HCT116 (cell line): Measurements from ENCODE around the gene LACC1. TPM values are rescaled to one million over a fixed set of nuclear protein-coding genes. Genes with fewer than 3 reads are reported as not detected.

Experiments used
- ATAC-seq: fragments of 200-7000 bp; cut with Tn5 transposase; 2 replicates; pipeline ENCODE4 v1.9.1; 2020; ENCODE audit warnings: mild to moderate bottlenecking, moderate library complexity
- BruUV-seq: library from RNA; stranded (reverse); fragments of 400-500 nt; replicated peaks from 2 replicates; lab custom pipeline; 2021; lab: Mats Ljungman, UMichigan
- CTCF ChIA-PET: fragments of 300-600 bp; sonication (Branson Sonifier 250); formaldehyde crosslinking; loops from one replicate; lab custom pipeline; 2021; ENCODE audit warnings: antibody characterized with exemption; lab: Charles Lee
- POLR2A ChIA-PET: fragments of 300-600, 350-600 bp; sonication (Branson Sonifier 250); formaldehyde crosslinking; loops from one replicate; lab custom pipeline; 2021; ENCODE audit warnings: antibody characterized with exemption; lab: Charles Lee
- RAD21 ChIA-PET, 2 experiments: fragments of 300-600 bp; sonication (Branson Sonifier 250); formaldehyde crosslinking; loops; one replicate each; lab custom pipeline; 2023; ENCODE audit warnings: low total read pairs in 2 of 2; ENCODE audit not compliant: uncharacterized antibody in 2 of 2, unreplicated experiment in 2 of 2, low non-redundant PET in 1 of 2; lab: Charles Lee
- DNase-seq: peaks from one replicate; pipeline ENCODE4 v3.0.0-alpha.2; 2010; ENCODE audit warnings: low read depth, low spot score
- H2AFZ ChIP-seq: fragments of 200-600 bp; shearing (Covaris generic), sonication (generic); 2 replicates; pipeline ENCODE4 v1.6.1; 2017; ENCODE audit warnings: low read depth, mixed run types, mixed read lengths, antibody characterized with exemption, low read length; ENCODE audit not compliant: poor library complexity, severe bottlenecking
- H3K27ac ChIP-seq: 2 replicates; pipeline ENCODE4 v1.5.1; 2012; ENCODE audit warnings: low read depth, low read length
- H3K27me3 ChIP-seq: fragments of 200-600 bp; sonication (generic); 2 replicates; pipeline ENCODE4 v1.6.1; 2016; ENCODE audit warnings: mixed run types, low read length, mixed read lengths; ENCODE audit not compliant: insufficient read depth
- H3K36me3 ChIP-seq, 2 experiments: fragments of 200-500 bp in 1 of 2; fragments of 200-600 bp in 1 of 2; sonication (Bioruptor generic) in 1 of 2; sonication (generic) in 1 of 2; 2 replicates each; pipeline versions ENCODE4 v1.5.1 to v1.6.1; 2014 to 2016; ENCODE audit warnings: low read length in 2 of 2, inconsistent platforms in 1 of 2, mixed read lengths in 1 of 2, mixed run types in 1 of 2; ENCODE audit not compliant: insufficient read depth in 2 of 2, control insufficient read depth in 1 of 2
- H3K4me1 ChIP-seq, 2 experiments: fragments of 200-600 bp in 1 of 2; sonication (generic) in 1 of 2; 2 replicates each; pipeline versions ENCODE4 v1.5.1 to v1.6.1; 2012 to 2017; ENCODE audit warnings: low read length in 2 of 2, inconsistent platforms in 1 of 2, mild to moderate bottlenecking in 1 of 2, mixed read lengths in 1 of 2, mixed run types in 1 of 2, moderate library complexity in 1 of 2; ENCODE audit not compliant: insufficient read depth in 2 of 2, control insufficient read depth in 1 of 2
- H3K4me2 ChIP-seq: fragments of 200-600 bp; sonication (generic); 2 replicates; pipeline ENCODE4 v1.6.1; 2017; ENCODE audit warnings: mixed run types, low read length, mixed read lengths
- H3K4me3 ChIP-seq, 2 experiments: fragments of 200-600 bp in 1 of 2; sonication (generic) in 1 of 2; replicated peaks in 1 of 2; 2 replicates each; pipeline ENCODE4 v1.5.1; 2011 to 2016; ENCODE audit warnings: low read length in 2 of 2, control low read depth in 1 of 2, low read depth in 1 of 2, mild to moderate bottlenecking in 1 of 2, mixed read lengths in 1 of 2, mixed run types in 1 of 2
- H3K79me2 ChIP-seq: fragments of 200-600 bp; sonication (generic); 2 replicates; pipeline ENCODE4 v1.6.1; 2017; ENCODE audit warnings: mild to moderate bottlenecking, mixed run types, low read length, moderate library complexity, mixed read lengths; ENCODE audit not compliant: insufficient read depth
- H3K9ac ChIP-seq: fragments of 200-600 bp; sonication (generic); 2 replicates; pipeline ENCODE4 v1.6.1; 2016; ENCODE audit warnings: low read length, mixed read lengths
- H3K9me2 ChIP-seq: fragments of 200-600 bp; sonication (generic), shearing (Covaris generic); 2 replicates; pipeline ENCODE4 v1.6.1; 2017; ENCODE audit warnings: mixed run types, mild to moderate bottlenecking, moderate library complexity; ENCODE audit not compliant: insufficient read depth
- H3K9me3 ChIP-seq, 2 experiments: fragments of 200-500 bp in 1 of 2; fragments of 200-600 bp in 1 of 2; sonication (Bioruptor generic) in 1 of 2; sonication (generic) in 1 of 2; 2 replicates each; pipeline ENCODE4 v1.6.1; 2014 to 2017; ENCODE audit warnings: low read length in 2 of 2, mixed read lengths in 2 of 2, inconsistent platforms in 1 of 2, low read depth in 1 of 2, mild to moderate bottlenecking in 1 of 2, mixed run types in 1 of 2, moderate library complexity in 1 of 2; ENCODE audit not compliant: control insufficient read depth in 1 of 2, insufficient read depth in 1 of 2
- H4K20me1 ChIP-seq: fragments of 200-600 bp; sonication (generic), shearing (Covaris generic); 2 replicates; pipeline ENCODE4 v1.6.1; 2017; ENCODE audit warnings: mixed run types, mild to moderate bottlenecking, moderate library complexity; ENCODE audit not compliant: insufficient read depth
- CBX3 ChIP-seq: IDR thresholded peaks from 2 replicates; pipeline ENCODE4 v1.6.1; 2012; ENCODE audit warnings: low read depth
- CTCF ChIP-seq, 3 experiments: fragments of 200-600 bp in 1 of 3; sonication (generic) in 1 of 3; IDR thresholded peaks in 2 of 3; conservative IDR thresholded peaks in 1 of 3; 2 replicates each; pipeline ENCODE4 v1.5.1; 2012 to 2017; ENCODE audit warnings: low read depth in 2 of 3, low read length in 2 of 3, antibody characterized with exemption in 1 of 3, borderline replicate concordance in 1 of 3, control low read depth in 1 of 3, mild to moderate bottlenecking in 1 of 3, mixed read lengths in 1 of 3, mixed run types in 1 of 3, moderate library complexity in 1 of 3; ENCODE audit not compliant: insufficient read depth in 1 of 3
- EGR1 ChIP-seq: IDR thresholded peaks from 2 replicates; pipeline ENCODE4 v1.6.1; 2012; ENCODE audit warnings: low read depth
- ELF1 ChIP-seq: IDR thresholded peaks from 2 replicates; pipeline ENCODE4 v1.6.1; 2012; ENCODE audit warnings: low read depth, borderline replicate concordance
- FOSL1 ChIP-seq: IDR thresholded peaks from 2 replicates; pipeline ENCODE4 v1.6.1; 2012; ENCODE audit warnings: low read depth
- JUND ChIP-seq: IDR thresholded peaks from 2 replicates; pipeline ENCODE4 v1.6.1; 2012
- MAX ChIP-seq: IDR thresholded peaks from 2 replicates; pipeline ENCODE4 v1.6.1; 2012
- REST ChIP-seq: IDR thresholded peaks from 2 replicates; pipeline ENCODE4 v1.6.1; 2012; ENCODE audit warnings: low read depth
- SIN3A ChIP-seq: IDR thresholded peaks from 2 replicates; pipeline ENCODE4 v1.6.1; 2012; ENCODE audit warnings: low read depth
- SP1 ChIP-seq: IDR thresholded peaks from 2 replicates; pipeline ENCODE4 v1.6.1; 2012; ENCODE audit warnings: low read depth
- TCF7L2 ChIP-seq: IDR thresholded peaks from 2 replicates; pipeline ENCODE4 v1.7.0; 2011; ENCODE audit warnings: borderline replicate concordance, inconsistent platforms; ENCODE audit not compliant: insufficient read depth, insufficient read length; ENCODE audit errors: extremely low read depth
- YY1 ChIP-seq: IDR thresholded peaks from 2 replicates; pipeline ENCODE4 v1.6.1; 2011; ENCODE audit warnings: low read length, low read depth, moderate library complexity, mild to moderate bottlenecking; ENCODE audit not compliant: insufficient replicate concordance; ENCODE audit errors: extremely low read depth
- ZNF274 ChIP-seq: fragments of 200-500 bp; sonication (Bioruptor generic); IDR thresholded peaks from 2 replicates; pipeline ENCODE4 v1.6.1; 2014; ENCODE audit warnings: mild to moderate bottlenecking, low read depth, low read length, inconsistent platforms
- intact Hi-C: fragments of 100-400 bp; cut with micrococcal nuclease; formaldehyde crosslinking; loops from 2 replicates; pipeline ENCODE4 v1.10.0; 2022
- total RNA-seq: library from RNA; stranded (reverse); gene quantifications from one replicate; pipeline ENCODE4 v1.2.1, GENCODE V29; 2021; ENCODE audit not compliant: unreplicated experiment

The LACC1 gene
- total RNA-seq, 1 experiment from 2014 or later = 2.6 TPM

DNA sequence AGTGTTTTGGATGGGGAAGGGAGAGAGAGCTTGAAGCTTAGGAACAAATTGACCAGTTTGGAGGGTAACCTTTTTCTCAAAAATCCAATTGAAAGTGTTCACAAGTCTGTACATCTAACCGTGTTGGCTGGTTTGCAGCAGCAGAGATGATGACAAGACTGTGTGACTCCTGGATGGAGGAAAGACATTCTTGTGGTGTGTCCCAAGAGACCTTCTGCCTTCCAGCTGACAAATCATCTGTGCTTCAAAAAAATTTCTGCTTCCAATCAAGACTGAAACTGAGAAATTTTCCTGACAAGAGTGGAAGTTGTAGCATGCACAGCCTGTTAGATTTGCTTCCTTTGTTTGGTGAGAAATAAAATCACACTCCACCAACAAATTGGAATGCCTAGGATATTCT is 56.2 kb downstream of the LACC1 start:
- Histone ChIP-seq H3K27ac (no peak overlapping the region), H3K9me2 (no peaks in the 10 kb centered on the region), H3K4me1 (no peaks in the 10 kb centered on the region), H3K9me3 (no peaks in the 10 kb centered on the region), H2AFZ (no peak overlapping the region), H3K79me2 (no peaks in the 10 kb centered on the region), H3K9ac (no peak overlapping the region), H4K20me1 (no peaks in the 10 kb centered on the region), H3K4me2 (no peak overlapping the region), H3K27me3 (no peaks in the 10 kb centered on the region), H3K36me3 (no peaks in the 10 kb centered on the region), H3K4me3 (no peak overlapping the region)
- ATAC-seq (no peak), DNase-seq (no peak)
- no peak for TF ChIP-seq CBX3
- TF ChIP-seq SIN3A = no peak
- TF ChIP-seq SP1 = no peak
- TF ChIP-seq YY1 = no peak
- no peak for TF ChIP-seq ZNF274
- TF ChIP-seq EGR1 = no peak
- no peak for TF ChIP-seq FOSL1
- no peak for TF ChIP-seq CTCF (IDR thresholded peaks at IDR 0.05 in 2 of 3, conservative IDR thresholded peaks at IDR 0.05 in 1 of 3; ENCODE audit: borderline replicate concordance in 1 of 3, insufficient read depth in 1 of 3, low read depth in 2 of 3, low read length in 2 of 3)
- TF ChIP-seq MAX = no peak
- TF ChIP-seq REST = no peak
- TF ChIP-seq ELF1 = no peak
- no peak for TF ChIP-seq JUND
- TF ChIP-seq TCF7L2 = no peak
- no TSS peak for BruUV-seq
- intact Hi-C loops = no loop called here
- CTCF ChIA-PET = interaction anchor here (1.5 kb wide), 1 partner anchor 28 kb away, joined by 3 read pairs; no protein-coding TSS in a partner anchor
- RAD21 ChIA-PET = no interaction called here
- POLR2A ChIA-PET = no interaction called here
